PFSK-1 (cell line): ENCODE results near the gene INTS3.

Source experiments
- POLR2AphosphoS5 ChIP-seq: IDR thresholded peaks from 2 replicates; pipeline ENCODE4 v1.6.1; 2012; ENCODE audit warnings: low read depth, mild to moderate bottlenecking, control low read depth, low read length, moderate library complexity
- SIN3A ChIP-seq: IDR thresholded peaks from 2 replicates; pipeline ENCODE4 v1.6.1; 2012; ENCODE audit warnings: mild to moderate bottlenecking, low read length, moderate library complexity, borderline replicate concordance; ENCODE audit not compliant: insufficient read depth
- TAF1 ChIP-seq: IDR thresholded peaks from 2 replicates; pipeline ENCODE4 v1.6.1; 2012; ENCODE audit warnings: low read length, control low read depth, borderline replicate concordance; ENCODE audit not compliant: insufficient read depth
- TF ChIP-seq, protein P1 (sequence below), 2 experiments: IDR thresholded peaks; 2 replicates each; pipeline versions ENCODE4 v1.6.1 to v1.8.0; 2011 to 2012; ENCODE audit warnings: low read depth in 2 of 2, low read length in 2 of 2, control low read depth in 1 of 2, inconsistent platforms in 1 of 2, mild to moderate bottlenecking in 1 of 2, moderate library complexity in 1 of 2; ENCODE audit not compliant: insufficient read depth in 1 of 2

GRCh38 chr1:153793261-153793972 lies 65.6 kb downstream of the INTS3 start:
- TF ChIP-seq TAF1 (no peak), POLR2AphosphoS5 (no peak), SIN3A (no peak)
- TF ChIP-seq, protein P1, sequence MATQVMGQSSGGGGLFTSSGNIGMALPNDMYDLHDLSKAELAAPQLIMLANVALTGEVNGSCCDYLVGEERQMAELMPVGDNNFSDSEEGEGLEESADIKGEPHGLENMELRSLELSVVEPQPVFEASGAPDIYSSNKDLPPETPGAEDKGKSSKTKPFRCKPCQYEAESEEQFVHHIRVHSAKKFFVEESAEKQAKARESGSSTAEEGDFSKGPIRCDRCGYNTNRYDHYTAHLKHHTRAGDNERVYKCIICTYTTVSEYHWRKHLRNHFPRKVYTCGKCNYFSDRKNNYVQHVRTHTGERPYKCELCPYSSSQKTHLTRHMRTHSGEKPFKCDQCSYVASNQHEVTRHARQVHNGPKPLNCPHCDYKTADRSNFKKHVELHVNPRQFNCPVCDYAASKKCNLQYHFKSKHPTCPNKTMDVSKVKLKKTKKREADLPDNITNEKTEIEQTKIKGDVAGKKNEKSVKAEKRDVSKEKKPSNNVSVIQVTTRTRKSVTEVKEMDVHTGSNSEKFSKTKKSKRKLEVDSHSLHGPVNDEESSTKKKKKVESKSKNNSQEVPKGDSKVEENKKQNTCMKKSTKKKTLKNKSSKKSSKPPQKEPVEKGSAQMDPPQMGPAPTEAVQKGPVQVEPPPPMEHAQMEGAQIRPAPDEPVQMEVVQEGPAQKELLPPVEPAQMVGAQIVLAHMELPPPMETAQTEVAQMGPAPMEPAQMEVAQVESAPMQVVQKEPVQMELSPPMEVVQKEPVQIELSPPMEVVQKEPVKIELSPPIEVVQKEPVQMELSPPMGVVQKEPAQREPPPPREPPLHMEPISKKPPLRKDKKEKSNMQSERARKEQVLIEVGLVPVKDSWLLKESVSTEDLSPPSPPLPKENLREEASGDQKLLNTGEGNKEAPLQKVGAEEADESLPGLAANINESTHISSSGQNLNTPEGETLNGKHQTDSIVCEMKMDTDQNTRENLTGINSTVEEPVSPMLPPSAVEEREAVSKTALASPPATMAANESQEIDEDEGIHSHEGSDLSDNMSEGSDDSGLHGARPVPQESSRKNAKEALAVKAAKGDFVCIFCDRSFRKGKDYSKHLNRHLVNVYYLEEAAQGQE (IDR thresholded peaks at IDR 0.05; ENCODE audit: insufficient read depth in 1 of 2, low read depth in 2 of 2, low read length in 2 of 2): no peak
